Trophoblast cell (in vitro differentiated cells and primary cell): ENCODE data around the gene AHNAK.

Experiments
- DNase-seq, 2 donors: peaks; one replicate each; pipeline ENCODE4 v3.0.0-alpha.2; 2016
- H2AFZ ChIP-seq: 2 replicates; pipeline ENCODE4 v1.6.1; 2013; ENCODE audit warnings: low read length, moderate library complexity, mild to moderate bottlenecking; ENCODE audit not compliant: insufficient read depth, poor library complexity
- H2AK5ac ChIP-seq: 2 replicates; pipeline ENCODE4 v1.6.1; 2013; ENCODE audit warnings: mild to moderate bottlenecking, low read length
- H2BK120ac ChIP-seq: 2 replicates; pipeline ENCODE4 v1.6.1; 2013; ENCODE audit warnings: low read length, mild to moderate bottlenecking, moderate library complexity; ENCODE audit not compliant: insufficient read depth, poor library complexity
- H2BK12ac ChIP-seq: 2 replicates; pipeline ENCODE4 v1.6.1; 2013; ENCODE audit warnings: mild to moderate bottlenecking, low read length, moderate library complexity
- H2BK5ac ChIP-seq: 2 replicates; pipeline ENCODE4 v1.6.1; 2013; ENCODE audit warnings: low read length, low read depth, moderate library complexity, mild to moderate bottlenecking; ENCODE audit not compliant: poor library complexity
- H3K14ac ChIP-seq: 2 replicates; pipeline ENCODE4 v1.6.1; 2013; ENCODE audit warnings: mild to moderate bottlenecking, low read length
- H3K18ac ChIP-seq: 2 replicates; pipeline ENCODE4 v1.6.1; 2013; ENCODE audit warnings: mild to moderate bottlenecking, low read length
- H3K23ac ChIP-seq: 2 replicates; pipeline ENCODE4 v1.6.1; 2013; ENCODE audit warnings: low read length
- H3K27ac ChIP-seq: 2 replicates; pipeline ENCODE4 v1.5.1; 2013; ENCODE audit warnings: low read depth, mild to moderate bottlenecking, inconsistent platforms, low read length, moderate library complexity
- H3K27me3 ChIP-seq: 2 replicates; pipeline ENCODE4 v1.6.1; 2013; ENCODE audit warnings: inconsistent platforms, mild to moderate bottlenecking, low read length, moderate library complexity; ENCODE audit not compliant: insufficient read depth
- H3K36me3 ChIP-seq, 2 experiments: 1 replicate in 1 of 2; 2 replicates in 1 of 2; pipeline ENCODE4 v1.6.1; 2013; ENCODE audit warnings: low read length in 2 of 2, mild to moderate bottlenecking in 2 of 2, moderate library complexity in 1 of 2; ENCODE audit not compliant: insufficient read depth in 2 of 2, control insufficient read depth in 1 of 2
- H3K4ac ChIP-seq: 2 replicates; pipeline ENCODE4 v1.6.1; 2013; ENCODE audit warnings: low read depth, mild to moderate bottlenecking, low read length, moderate library complexity
- H3K4me1 ChIP-seq, 2 experiments: 1 replicate in 1 of 2; 2 replicates in 1 of 2; pipeline ENCODE4 v1.6.1; 2013; ENCODE audit warnings: low read length in 2 of 2, mild to moderate bottlenecking in 2 of 2, moderate library complexity in 1 of 2; ENCODE audit not compliant: insufficient read depth in 2 of 2, control insufficient read depth in 1 of 2
- H3K4me2 ChIP-seq: 2 replicates; pipeline ENCODE4 v1.6.1; 2013; ENCODE audit warnings: inconsistent platforms, mild to moderate bottlenecking, low read length, moderate library complexity
- H3K4me3 ChIP-seq: 2 replicates; pipeline ENCODE4 v1.5.1; 2013; ENCODE audit warnings: mild to moderate bottlenecking, low read depth, low read length, inconsistent platforms
- H3K79me1 ChIP-seq: one replicate; pipeline ENCODE4 v1.6.1; 2013; ENCODE audit warnings: low read length
- H3K79me2 ChIP-seq: 2 replicates; pipeline ENCODE4 v1.6.1; 2013; ENCODE audit warnings: low read length, mild to moderate bottlenecking; ENCODE audit not compliant: control insufficient read depth, insufficient read depth, poor library complexity
- H3K9ac ChIP-seq: 2 replicates; pipeline ENCODE4 v1.6.1; 2013; ENCODE audit warnings: mild to moderate bottlenecking, low read length
- H3K9me3 ChIP-seq: 2 replicates; pipeline ENCODE4 v1.6.1; 2013; ENCODE audit warnings: low read depth, mild to moderate bottlenecking, control low read depth, inconsistent platforms, low read length; ENCODE audit not compliant: insufficient read depth
- H4K12ac ChIP-seq: 2 replicates; pipeline ENCODE4 v1.6.1; 2013; ENCODE audit warnings: low read depth, mild to moderate bottlenecking, low read length, moderate library complexity
- H4K8ac ChIP-seq: 2 replicates; pipeline ENCODE4 v1.6.1; 2013; ENCODE audit warnings: low read depth, mild to moderate bottlenecking, low read length, moderate library complexity
- H4K91ac ChIP-seq: one replicate; pipeline ENCODE4 v1.6.1; 2013; ENCODE audit warnings: low read depth, mild to moderate bottlenecking, low read length, moderate library complexity
- WGBS: extraction: QIAGEN DNeasy Blood & Tissue Kit; methylation state at CpG from one replicate; pipeline ENCODE4 v1.1.7; 2013; ENCODE audit warnings: missing lambda C conversion rate; ENCODE audit not compliant: insufficient read length, insufficient coverage; ENCODE audit errors: extremely low coverage; 5-methylcytosine and 5-hydroxymethylcytosine counted together

Gene AHNAK

DNA sequence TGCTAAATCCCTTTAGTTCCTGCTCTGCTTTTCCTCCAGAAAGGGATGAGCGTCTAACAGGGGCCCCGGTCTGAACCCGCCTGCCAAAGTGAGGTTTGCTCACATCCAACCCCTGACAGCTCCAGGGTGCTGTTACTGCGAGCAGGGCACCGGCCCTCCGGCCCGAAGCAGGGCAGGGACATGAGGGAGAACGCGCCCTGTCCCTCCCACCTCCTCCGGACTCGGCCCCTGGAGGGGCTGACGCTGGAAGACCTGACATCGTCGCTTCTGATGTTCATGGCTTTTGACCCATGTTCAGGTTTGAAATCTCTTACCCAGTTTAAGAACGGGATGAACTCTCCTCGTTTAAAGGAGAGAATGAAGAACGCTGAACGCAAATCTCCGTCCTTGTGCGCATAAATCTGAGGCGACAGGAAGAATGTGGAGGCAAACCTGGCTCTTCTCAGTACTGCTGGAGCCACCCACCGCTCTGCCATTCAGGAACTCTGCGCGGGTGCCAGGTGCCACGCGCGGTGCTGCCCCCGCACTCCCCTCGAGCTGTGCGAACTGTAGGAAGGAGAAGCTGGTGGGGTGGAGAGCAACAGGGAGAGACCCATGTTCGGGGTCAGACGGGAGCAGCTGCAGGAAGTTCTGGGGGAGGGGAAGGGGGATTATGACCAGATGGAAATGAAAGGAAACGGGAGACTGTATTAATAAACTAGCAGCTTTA, 27.9 kb upstream of the AHNAK start:
- peak in 1 of 2 donors; percentile 42 for DNase-seq
- Histone ChIP-seq H3K23ac (no peak overlapping the region), H3K9ac (peak overlapping the region; percentile 89), H4K12ac (peak overlapping the region; percentile 61), H3K36me3 (peaks cover 42 to 55% of the 10 kb centered on the region in 2 experiments), H3K27ac (peak overlapping the region; percentile 53), H3K14ac (peak overlapping the region; percentile 38), H2BK5ac (peak overlapping the region; percentile 42), H3K79me2 (peaks cover 15% of the 10 kb centered on the region), H2AFZ (peak overlapping the region; percentile 41), H3K4me2 (peak overlapping the region; percentile 88), H2BK120ac (peak overlapping the region; percentile 16), H3K27me3 (no peaks in the 10 kb centered on the region), H3K18ac (peak overlapping the region; percentile 51), H2AK5ac (peak overlapping the region; percentile 12), H3K9me3 (no peaks in the 10 kb centered on the region), H3K4me3 (peak overlapping the region; percentile 75), H3K4me1 (peaks cover 11 to 13% of the 10 kb centered on the region in 2 experiments), H2BK12ac (no peak overlapping the region), H3K79me1 (peaks cover 12% of the 10 kb centered on the region), H4K91ac (peak overlapping the region; percentile 84), H3K4ac (peak overlapping the region; percentile 41), H4K8ac (peak overlapping the region; percentile 76)
- WGBS = no CpG with 5 or more reads among the region's 33 CpGs

DNA sequence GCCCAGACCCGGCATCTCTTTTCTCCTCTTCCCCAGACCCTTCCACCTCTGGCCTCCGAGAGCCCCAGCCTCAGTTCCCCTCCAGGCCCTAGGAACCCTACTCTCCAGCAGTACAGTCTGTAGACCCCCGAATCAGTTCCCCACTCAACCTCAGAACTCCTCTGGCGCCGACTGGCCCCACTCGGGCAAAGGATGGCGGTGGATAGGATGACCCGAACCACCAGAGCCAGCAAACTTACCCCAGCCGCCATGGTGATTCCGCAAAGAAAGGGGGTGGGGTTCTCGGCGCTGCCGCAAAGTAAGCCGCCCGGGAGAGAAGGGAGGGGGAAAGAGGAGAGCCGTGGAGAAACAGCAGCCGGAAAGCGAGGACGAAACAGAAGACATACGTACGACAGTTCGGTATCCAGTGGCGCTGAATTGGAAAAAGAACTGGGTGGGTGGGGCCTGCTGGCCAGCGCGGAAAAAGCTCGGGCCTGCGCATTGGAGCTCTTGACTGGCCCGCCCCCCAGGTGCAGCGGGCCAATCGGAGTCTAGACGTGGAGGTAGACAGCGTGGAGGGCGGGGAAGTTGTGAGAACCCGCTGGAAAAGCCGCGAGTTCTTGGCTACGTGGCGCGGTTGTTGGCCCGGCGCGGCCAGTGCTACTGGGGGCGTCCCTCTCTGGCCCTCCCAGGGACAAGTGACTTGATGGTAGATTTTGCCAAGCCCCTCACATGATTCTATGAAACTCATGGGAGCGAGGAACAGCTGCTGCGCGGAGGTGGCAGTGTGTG, 27.2 kb upstream of the AHNAK start, which contains the start of gene EEF1G:
TSS of gene EEF1G (minus strand) at position 300 of the 771 bp plus-strand sequence. CDS start at position 251, 49 bp downstream.
- Histone ChIP-seq H3K18ac (peak within 1 kb of the TSS; percentile 80), H2AFZ (peak within 1 kb of the TSS; percentile 41), H3K4me1 (peaks cover 11 to 13% of the 10 kb centered on the region in 2 experiments), H4K12ac (peak within 1 kb of the TSS; percentile 93), H2BK12ac (no peak within 1 kb of the TSS), H3K4me3 (peak within 1 kb of the TSS; percentile 87), H3K4me2 (peak within 1 kb of the TSS; percentile 88), H3K14ac (peak within 1 kb of the TSS; percentile 78), H3K79me1 (peaks cover 12% of the 10 kb centered on the region), H3K27ac (peak within 1 kb of the TSS; percentile 64), H3K36me3 (peaks cover 45 to 59% of the 10 kb centered on the region in 2 experiments), H2AK5ac (peak within 1 kb of the TSS; percentile 33), H3K79me2 (peaks cover 15% of the 10 kb centered on the region), H3K23ac (no peak within 1 kb of the TSS), H4K91ac (peak within 1 kb of the TSS; percentile 84), H2BK5ac (peak within 1 kb of the TSS; percentile 56), H3K27me3 (no peaks in the 10 kb centered on the region), H3K9me3 (no peaks in the 10 kb centered on the region), H2BK120ac (peak within 1 kb of the TSS; percentile 73), H4K8ac (peak within 1 kb of the TSS; percentile 92), H3K9ac (peak within 1 kb of the TSS; percentile 89), H3K4ac (peak within 1 kb of the TSS; percentile 91)
- WGBS = no CpG with 5 or more reads among the region's 46 CpGs
- DNase-seq = peak; percentile 100

DNA sequence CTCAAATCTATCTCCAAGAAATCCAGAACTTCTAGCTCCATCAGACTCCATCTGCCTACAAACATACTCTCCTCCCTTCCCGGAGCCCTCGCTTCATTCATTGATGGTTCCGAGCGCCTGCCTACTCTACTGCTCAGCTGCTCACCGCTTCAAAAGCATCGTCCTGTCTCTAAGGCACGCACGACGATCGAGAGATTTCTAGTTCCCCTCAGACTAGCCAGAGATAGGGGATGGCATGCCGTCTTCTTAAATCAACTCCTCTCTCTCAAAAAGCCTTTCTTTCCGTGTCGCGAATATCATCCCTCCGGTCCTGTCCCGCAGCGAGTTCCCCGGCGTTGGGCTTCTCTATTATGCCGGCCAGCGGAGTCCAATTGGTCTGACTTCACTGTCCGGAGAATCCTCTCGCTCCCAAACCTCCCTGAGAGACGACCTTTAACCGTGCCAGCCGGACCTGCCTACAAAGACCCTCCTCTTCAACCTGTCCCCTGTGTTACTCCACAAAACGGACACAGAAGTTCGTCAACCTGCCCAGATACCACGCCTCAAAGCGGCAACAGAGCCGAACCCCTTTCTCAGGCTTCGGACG, 26.5 kb upstream of the AHNAK start:
- H2AK5ac ChIP-seq = peak overlapping the region; percentile 33
- no CpG with 5 or more reads among the region's 33 CpGs for WGBS
- H3K79me1 ChIP-seq = peaks cover 12% of the 10 kb centered on the region
- peak overlapping the region; percentile 78 for H3K14ac ChIP-seq
- H3K27me3 ChIP-seq = no peaks in the 10 kb centered on the region
- peak overlapping the region; percentile 69 for H4K91ac ChIP-seq
- peak overlapping the region; percentile 80 for H3K18ac ChIP-seq
- H3K27ac ChIP-seq = peak overlapping the region; percentile 64
- H3K4me1 ChIP-seq = peaks cover 11 to 13% of the 10 kb centered on the region in 2 experiments
- peak overlapping the region; percentile 93 for H4K12ac ChIP-seq
- H3K4me3 ChIP-seq = peak overlapping the region; percentile 87
- H3K4ac ChIP-seq = peak overlapping the region; percentile 91
- no peak overlapping the region for H2BK12ac ChIP-seq
- H3K36me3 ChIP-seq = peaks cover 45 to 59% of the 10 kb centered on the region in 2 experiments
- peak overlapping the region; percentile 62 for H3K4me2 ChIP-seq
- peak in 1 of 2 donors; percentile 42 for DNase-seq
- peak overlapping the region; percentile 86 for H3K9ac ChIP-seq
- peak overlapping the region; percentile 56 for H2BK5ac ChIP-seq
- H3K23ac ChIP-seq = no peak overlapping the region
- peaks cover 15% of the 10 kb centered on the region for H3K79me2 ChIP-seq
- H2BK120ac ChIP-seq = peak overlapping the region; percentile 73
- H3K9me3 ChIP-seq = no peaks in the 10 kb centered on the region
- peak overlapping the region; percentile 92 for H4K8ac ChIP-seq
- no peak overlapping the region for H2AFZ ChIP-seq

DNA sequence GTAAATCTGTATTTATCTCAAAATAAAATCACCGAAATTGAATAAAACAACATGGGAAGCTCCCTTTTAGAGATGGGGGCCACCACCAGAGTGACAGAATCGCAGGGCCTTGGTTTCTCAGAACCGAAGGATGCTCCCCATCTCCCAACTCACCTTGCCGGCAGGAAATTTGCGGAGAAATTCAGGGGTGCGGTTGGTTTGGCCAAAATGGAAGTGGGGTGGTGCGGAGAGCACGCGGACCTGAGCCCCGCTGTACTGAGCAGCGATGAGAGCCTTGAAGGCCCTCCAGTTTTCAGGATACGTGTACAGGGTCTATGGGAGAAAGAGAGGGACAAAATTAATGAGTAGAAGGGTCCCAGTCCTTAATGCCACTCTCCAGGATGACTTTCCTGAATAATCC, 25.8 kb upstream of the AHNAK start:
- no peak overlapping the region for H3K18ac ChIP-seq
- H2BK5ac ChIP-seq = no peak overlapping the region
- H3K79me2 ChIP-seq = peaks cover 15% of the 10 kb centered on the region
- H3K36me3 ChIP-seq = peaks cover 47 to 63% of the 10 kb centered on the region in 2 experiments
- H2AFZ ChIP-seq = no peak overlapping the region
- peaks cover 11 to 13% of the 10 kb centered on the region in 2 experiments for H3K4me1 ChIP-seq
- H2BK120ac ChIP-seq = no peak overlapping the region
- no peak overlapping the region for H2AK5ac ChIP-seq
- no peak overlapping the region for H3K23ac ChIP-seq
- peaks cover 12% of the 10 kb centered on the region for H3K79me1 ChIP-seq
- no peak overlapping the region for H3K27ac ChIP-seq
- no peak overlapping the region for H3K4me3 ChIP-seq
- H2BK12ac ChIP-seq = no peak overlapping the region
- H3K9ac ChIP-seq = peak overlapping the region; percentile 71
- no peak overlapping the region for H4K12ac ChIP-seq
- no peak for DNase-seq
- peak overlapping the region; percentile 62 for H3K4me2 ChIP-seq
- H4K8ac ChIP-seq = no peak overlapping the region
- H4K91ac ChIP-seq = no peak overlapping the region
- WGBS = no CpG with 5 or more reads among the region's 12 CpGs
- peak overlapping the region; percentile 91 for H3K4ac ChIP-seq
- H3K27me3 ChIP-seq = no peaks in the 10 kb centered on the region
- no peak overlapping the region for H3K14ac ChIP-seq
- no peaks in the 10 kb centered on the region for H3K9me3 ChIP-seq
